AG09309 (cell line): Measurements from ENCODE around the gene CLDN19.

Experiments
- DNase-seq: peaks from one replicate; pipeline ENCODE4 v3.0.0-alpha.2; 2010; ENCODE audit warnings: low read depth
- H3K4me3 ChIP-seq: 2 replicates; pipeline ENCODE4 v1.5.1; 2011; ENCODE audit warnings: mild to moderate bottlenecking, low read depth, low read length, moderate library complexity; ENCODE audit not compliant: control insufficient read depth
- TF ChIP-seq, protein P1 (sequence below): IDR thresholded peaks from 2 replicates; pipeline ENCODE4 v1.5.1; 2011; ENCODE audit warnings: mild to moderate bottlenecking, low read depth, low read length, inconsistent platforms; ENCODE audit not compliant: insufficient read depth, control insufficient read depth; ENCODE audit errors: missing control alignments

Gene CLDN19

DNA sequence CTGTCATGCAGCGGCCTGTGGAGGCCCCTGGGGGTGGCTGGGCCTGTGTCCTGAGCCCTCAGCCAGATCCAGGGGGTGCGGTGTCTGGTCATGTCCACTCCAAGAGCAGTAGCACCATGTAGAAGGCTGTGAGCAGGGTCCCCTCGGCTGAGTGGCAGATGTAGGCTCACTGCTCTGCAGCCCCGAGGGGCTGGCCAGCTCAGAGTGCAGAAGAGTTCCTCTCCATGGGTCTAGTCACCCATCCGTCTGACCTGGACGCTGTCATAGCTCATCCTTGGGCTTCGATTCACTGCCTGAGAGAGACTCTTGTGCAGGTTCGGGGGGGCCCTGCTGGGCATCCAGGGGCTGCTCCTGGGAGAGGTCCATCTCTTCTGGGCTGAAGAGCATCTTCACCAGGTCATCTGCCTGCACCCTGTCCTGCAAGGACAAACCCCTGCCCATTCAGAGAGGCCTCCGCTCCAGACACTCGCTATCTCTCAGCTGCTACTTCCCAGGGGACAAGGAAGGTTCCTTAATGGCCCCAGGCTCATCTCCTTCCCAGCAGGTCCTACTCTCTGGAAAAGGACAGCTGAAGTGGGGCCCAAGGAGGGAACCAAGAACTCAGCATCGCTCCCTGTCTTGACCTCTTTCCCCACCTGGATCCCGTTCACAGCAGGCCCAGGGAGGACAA lies 6.5 kb upstream of the CLDN19 start:
- no peak overlapping the region for H3K4me3 ChIP-seq
- no peak for DNase-seq
- TF ChIP-seq, protein P1, sequence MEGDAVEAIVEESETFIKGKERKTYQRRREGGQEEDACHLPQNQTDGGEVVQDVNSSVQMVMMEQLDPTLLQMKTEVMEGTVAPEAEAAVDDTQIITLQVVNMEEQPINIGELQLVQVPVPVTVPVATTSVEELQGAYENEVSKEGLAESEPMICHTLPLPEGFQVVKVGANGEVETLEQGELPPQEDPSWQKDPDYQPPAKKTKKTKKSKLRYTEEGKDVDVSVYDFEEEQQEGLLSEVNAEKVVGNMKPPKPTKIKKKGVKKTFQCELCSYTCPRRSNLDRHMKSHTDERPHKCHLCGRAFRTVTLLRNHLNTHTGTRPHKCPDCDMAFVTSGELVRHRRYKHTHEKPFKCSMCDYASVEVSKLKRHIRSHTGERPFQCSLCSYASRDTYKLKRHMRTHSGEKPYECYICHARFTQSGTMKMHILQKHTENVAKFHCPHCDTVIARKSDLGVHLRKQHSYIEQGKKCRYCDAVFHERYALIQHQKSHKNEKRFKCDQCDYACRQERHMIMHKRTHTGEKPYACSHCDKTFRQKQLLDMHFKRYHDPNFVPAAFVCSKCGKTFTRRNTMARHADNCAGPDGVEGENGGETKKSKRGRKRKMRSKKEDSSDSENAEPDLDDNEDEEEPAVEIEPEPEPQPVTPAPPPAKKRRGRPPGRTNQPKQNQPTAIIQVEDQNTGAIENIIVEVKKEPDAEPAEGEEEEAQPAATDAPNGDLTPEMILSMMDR = no peak

DNA sequence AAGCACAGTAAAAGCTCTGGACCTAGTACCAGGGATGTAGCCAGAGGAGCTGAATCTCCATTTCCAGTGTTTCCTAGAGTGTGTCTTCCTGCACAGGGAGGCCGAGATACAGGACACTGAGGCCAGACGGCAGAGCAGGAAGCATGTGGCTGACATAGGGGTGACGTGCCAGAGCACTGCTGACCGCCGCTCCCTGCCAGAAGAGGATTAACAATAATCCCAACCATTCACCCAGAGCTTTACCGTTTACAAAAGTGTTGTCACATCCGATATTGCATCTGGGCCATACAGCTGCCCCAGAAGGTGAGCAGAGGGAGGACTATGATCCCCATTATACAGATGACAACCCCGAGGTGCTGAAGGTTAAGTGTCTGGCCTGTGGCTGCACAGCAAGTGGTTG lies 5.8 kb upstream of the CLDN19 start:
- no peak overlapping the region for H3K4me3 ChIP-seq
- DNase-seq = no peak
- TF ChIP-seq, protein P1 = no peak

DNA sequence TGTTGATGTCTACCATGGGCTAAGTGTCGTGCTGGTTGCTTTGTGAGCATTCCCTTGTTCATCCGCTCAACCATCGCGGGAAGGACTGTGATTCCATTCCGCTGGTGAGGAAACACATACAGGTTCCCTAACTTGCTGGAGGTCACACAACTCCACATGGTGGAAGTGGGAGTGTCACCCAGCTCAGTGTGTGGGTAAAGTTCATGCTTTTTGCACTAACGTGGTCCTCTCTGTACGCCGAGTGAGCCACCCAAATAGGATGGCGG lies 4.0 kb upstream of the CLDN19 start:
- DNase-seq = no peak
- TF ChIP-seq, protein P1 = no peak
- H3K4me3 ChIP-seq = no peak overlapping the region

DNA sequence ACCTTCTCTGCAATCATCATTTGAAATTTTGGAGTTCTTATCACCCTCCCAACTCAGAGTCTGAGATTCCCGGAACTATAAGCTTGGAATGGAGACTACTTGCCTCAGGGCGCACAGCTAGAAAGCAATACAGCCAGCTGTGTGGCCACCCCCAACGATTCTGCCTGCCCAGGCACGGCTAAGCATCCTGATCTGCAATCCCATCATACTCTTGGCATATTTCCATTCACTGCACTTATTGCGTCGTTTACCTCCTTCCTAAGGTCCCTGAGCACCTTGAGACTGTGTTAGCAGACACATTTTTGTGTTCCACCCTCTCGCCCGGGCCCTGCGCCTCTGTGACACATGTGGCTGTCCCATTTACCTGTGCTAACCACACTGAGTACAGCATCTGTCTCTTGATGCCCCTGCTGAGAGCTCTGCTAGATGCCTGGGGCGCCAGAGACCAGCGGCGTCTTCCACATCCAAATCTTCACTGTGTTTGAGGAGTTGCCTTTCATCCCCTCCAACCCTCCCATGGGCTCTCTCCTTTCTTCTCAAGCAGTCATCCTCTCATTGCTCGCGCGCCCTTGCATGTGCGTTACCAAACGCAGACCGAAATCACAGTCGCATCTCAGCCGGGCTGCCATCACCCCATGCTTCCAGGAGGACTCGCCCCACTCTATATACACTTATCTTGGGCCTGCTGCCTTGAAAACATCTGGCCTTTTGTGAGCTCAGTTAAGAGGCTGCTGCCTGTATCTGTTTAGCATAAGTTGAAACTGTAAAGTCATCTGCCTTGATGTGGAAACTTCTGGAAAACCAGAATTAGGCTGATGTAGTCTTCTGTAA lies 3.5 kb upstream of the CLDN19 start:
- TF ChIP-seq, protein P1 = no peak
- H3K4me3 ChIP-seq = no peak overlapping the region
- no peak for DNase-seq

- TF ChIP-seq, protein P1 = no peak
- DNase-seq = no peak
- no peak overlapping the region for H3K4me3 ChIP-seq
Observed at GRCh38 chr1:42742617-42743316, 2.7 kb upstream of the CLDN19 start.

DNA sequence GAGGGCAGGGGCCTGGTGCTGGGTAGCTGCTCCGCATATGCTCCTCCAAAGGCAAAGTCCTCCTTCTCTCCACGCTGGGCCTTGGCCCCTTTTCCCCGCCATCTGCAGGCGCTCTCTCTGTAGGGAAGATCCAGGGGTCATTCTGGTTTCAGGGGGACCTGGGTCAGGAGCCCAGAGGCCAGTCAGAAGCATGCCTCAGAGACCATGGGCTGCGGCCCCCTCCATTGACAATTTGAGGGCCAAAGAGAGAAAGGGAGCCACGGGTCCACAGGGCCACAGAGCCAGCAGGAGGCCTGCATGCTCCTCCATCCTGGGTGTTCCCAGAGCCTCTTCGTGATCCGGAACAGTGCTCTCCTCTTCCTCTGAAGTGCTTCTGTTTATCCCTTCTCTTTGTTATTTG lies 2.1 kb upstream of the CLDN19 start:
- no peak overlapping the region for H3K4me3 ChIP-seq
- TF ChIP-seq, protein P1 = no peak
- no peak for DNase-seq
